HepG2 (cell line): Measurements from ENCODE around the gene PPFIA3. TPM values are rescaled to one million over a fixed set of nuclear protein-coding genes. Genes with fewer than 3 reads are reported as not detected.

Experiments
- AGO2 ChIP-seq: fragments of 200-400 bp; formaldehyde crosslinking; optimal IDR thresholded peaks from 2 replicates; pipeline ENCODE3; 2017; ENCODE audit warnings: mild to moderate bottlenecking, low read depth, low read length, moderate library complexity
- ASH2L ChIP-seq: fragments of 300-600, 200-600 bp; sonication (generic); IDR thresholded peaks from 2 replicates; pipeline ENCODE4 v1.7.0; 2017; ENCODE audit warnings: low read depth, mild to moderate bottlenecking, moderate library complexity, mixed read lengths, low read length; ENCODE audit not compliant: insufficient read length
- FLYWCH1 ChIP-seq: sonication (generic); formaldehyde crosslinking; IDR thresholded peaks from 2 replicates; pipeline ENCODE4 v1.8.1; 2023; ENCODE audit warnings: mild to moderate bottlenecking, missing genetic modification reagents
- HDAC6 ChIP-seq: fragments of 200-600 bp; sonication (generic); IDR thresholded peaks from 2 replicates; pipeline ENCODE4 v1.7.0; 2017; ENCODE audit warnings: mild to moderate bottlenecking, antibody characterized with exemption, low read length, low read depth
- HMGA1 ChIP-seq: sonication (generic); formaldehyde crosslinking; conservative IDR thresholded peaks from 2 replicates; pipeline ENCODE4 v1.4.0; 2020; ENCODE audit warnings: missing genetic modification reagents
- KLF12 ChIP-seq: sonication (generic); formaldehyde crosslinking; IDR thresholded peaks from 2 replicates; pipeline ENCODE4 v1.4.0; 2020; ENCODE audit warnings: missing genetic modification reagents, borderline replicate concordance
- MBNL3 ChIP-seq: fragments of 250-450 bp; sonication (Bioruptor Pico); conservative IDR thresholded peaks from 2 replicates; pipeline ENCODE4 v1.8.0; 2022; ENCODE audit warnings: mild to moderate bottlenecking, inconsistent platforms
- MXI1 ChIP-seq: IDR thresholded peaks from 3 replicates; pipeline ENCODE4 v1.6.1; 2012; ENCODE audit warnings: low read depth, low read length, inconsistent platforms, borderline replicate concordance
- POLR2AphosphoS5 ChIP-seq: IDR thresholded peaks from 2 replicates; pipeline ENCODE4 v1.6.1; 2012; ENCODE audit warnings: low read depth, low read length
- SRF ChIP-seq: IDR thresholded peaks from 2 replicates; pipeline ENCODE4 v1.6.1; 2011; ENCODE audit warnings: mild to moderate bottlenecking, low read depth, low read length, moderate library complexity
- SRSF1 ChIP-seq: fragments of 200-400 bp; formaldehyde crosslinking; optimal IDR thresholded peaks from 2 replicates; pipeline ENCODE3; 2017; ENCODE audit warnings: mild to moderate bottlenecking, low read depth, low read length, moderate library complexity
- TFDP2 ChIP-seq: sonication (generic); formaldehyde crosslinking; IDR thresholded peaks from 2 replicates; pipeline ENCODE4 v1.4.0; 2020; ENCODE audit warnings: missing genetic modification reagents
- THYN1 ChIP-seq: sonication (generic); formaldehyde crosslinking; IDR thresholded peaks from 2 replicates; pipeline ENCODE4 v1.8.1; 2023; ENCODE audit warnings: low read depth, mild to moderate bottlenecking, moderate library complexity, missing genetic modification reagents, borderline replicate concordance
- TOE1 ChIP-seq: sonication (generic); formaldehyde crosslinking; IDR thresholded peaks from 2 replicates; pipeline ENCODE4 v1.4.0; 2020; ENCODE audit warnings: mild to moderate bottlenecking, missing genetic modification reagents
- ZBTB2 ChIP-seq: sonication (generic); formaldehyde crosslinking; IDR thresholded peaks from 2 replicates; pipeline ENCODE4 v1.8.0; 2022; ENCODE audit warnings: low read depth, missing genetic modification reagents
- ZBTB43 ChIP-seq: sonication (generic); formaldehyde crosslinking; conservative IDR thresholded peaks from 2 replicates; pipeline ENCODE4 v1.4.0; 2020; ENCODE audit warnings: missing genetic modification reagents
- ZNF260 ChIP-seq: sonication (generic); formaldehyde crosslinking; IDR thresholded peaks from 2 replicates; pipeline ENCODE4 v1.4.0; 2020; ENCODE audit warnings: missing genetic modification reagents, low read depth, mild to moderate bottlenecking, borderline replicate concordance
- ZNF33B ChIP-seq: sonication (generic); formaldehyde crosslinking; IDR thresholded peaks from 2 replicates; pipeline ENCODE4 v1.5.1; 2020; ENCODE audit warnings: mild to moderate bottlenecking, missing genetic modification reagents
- ZNF468 ChIP-seq: sonication (generic); formaldehyde crosslinking; IDR thresholded peaks from 2 replicates; pipeline ENCODE4 v1.8.0; 2022; ENCODE audit warnings: mild to moderate bottlenecking, moderate library complexity, missing genetic modification reagents
- ZNF572 ChIP-seq: sonication (generic); formaldehyde crosslinking; IDR thresholded peaks from 2 replicates; pipeline ENCODE4 v1.5.1; 2020; ENCODE audit warnings: mild to moderate bottlenecking, missing genetic modification reagents
- ZNF605 ChIP-seq: sonication (generic); formaldehyde crosslinking; IDR thresholded peaks from 2 replicates; pipeline ENCODE4 v1.8.0; 2022; ENCODE audit warnings: mild to moderate bottlenecking, missing genetic modification reagents
- ZNF770 ChIP-seq: sonication (generic); formaldehyde crosslinking; IDR thresholded peaks from 2 replicates; pipeline ENCODE4 v1.5.0; 2020; ENCODE audit warnings: mild to moderate bottlenecking, missing genetic modification reagents
- ZNF792 ChIP-seq: IDR thresholded peaks from 2 replicates; pipeline ENCODE4 v1.6.1; 2016
- polyA plus RNA-seq, 8 experiments: library from polyadenylated mRNA; depleted of rRNA in 3 of 8; stranded (reverse) in 7 of 8; unstranded in 1 of 8; fragments of >200 nt; fragmentation: Illumina TruSeq in 4 of 8; extraction: Trizol in 4 of 8; gene quantifications; 2 replicates each; pipeline versions ENCODE4 v1.2.1 to v1.2.3, GENCODE V29; 2011 to 2016; ENCODE audit warnings: low read depth in 4 of 8, missing spikeins in 1 of 8, mixed read lengths in 1 of 8; ENCODE audit not compliant: insufficient read depth in 1 of 8
- total RNA-seq, 5 experiments: library from RNA; depleted of rRNA; stranded (reverse); fragments of >200 nt; fragmentation: Illumina TruSeq; extraction: Trizol; gene quantifications; 2 replicates each; pipeline ENCODE4 v1.2.3, GENCODE V29; 2016; ENCODE audit warnings: low read depth in 1 of 5

Gene PPFIA3
- total and polyA plus RNA-seq, 2 of the 13 experiments (the other 11 are each of a cell fraction or from before 2014, with no cell fraction given): 6.7 to 8.6 TPM

- TF ChIP-seq MXI1 (peak; percentile 44; the same call in 1 of the 3 replicates), SRSF1 (no peak), MBNL3 (CRISPR knock-in tag) (no peak), AGO2 (peak; percentile 38), ZNF572 (CRISPR knock-in tag) (no peak; the same call in 1 of the 2 replicates), TFDP2 (CRISPR knock-in tag) (peak; percentile 77), ZNF605 (CRISPR knock-in tag) (peak; percentile 50; the same call in 1 of the 2 replicates), ZNF33B (CRISPR knock-in tag) (0 out of 2 replicates have a peak, but pooled peaks have one; percentile 36), THYN1 (no peak), ZNF792 (CRISPR knock-in tag) (no peak), ZNF260 (CRISPR knock-in tag) (no peak), HDAC6 (no peak), ASH2L (no peak), KLF12 (CRISPR knock-in tag) (peak; percentile 61; the same call in 1 of the 2 replicates), ZBTB43 (CRISPR knock-in tag) (no peak), SRF (no peak), POLR2AphosphoS5 (peak; percentile 73), HMGA1 (CRISPR knock-in tag) (no peak), ZNF770 (CRISPR knock-in tag) (peak; percentile 51), ZNF468 (no peak), FLYWCH1 (CRISPR knock-in tag) (no peak), TOE1 (no peak), ZBTB2 (peak; percentile 27; the same call in 1 of the 2 replicates)
These were observed 31.0 kb downstream of the PPFIA3 start (continued) for GRCh38 chr19:49150106-49150943.
